T-helper 2 cell treated with Interferon-gamma antibody and Interleukin-4, amounts not matched to agents 100 ng/mL and 5 ng/mL, for 36 hours (primary cell): ENCODE measurements around the gene GLTP. TPM values are rescaled to one million over a fixed set of nuclear protein-coding genes. Genes with fewer than 3 reads are reported as not detected.
"Not testable (repeated sequence)": the region's sequence is repeated elsewhere in the genome, so short reads cannot be mapped to it uniquely, and the experiment has no call there.

ENCODE experiments used
- intact Hi-C: fragments of 100-400 bp; cut with micrococcal nuclease; formaldehyde crosslinking; loops from one replicate; pipeline ENCODE4 v1.15.1; 2023
- total RNA-seq: library from RNA; stranded (reverse); gene quantifications from 2 replicates; pipeline ENCODE4 v1.2.3, GENCODE V29; 2022

The GLTP gene
- 23.9 and 24.8 TPM in 2 replicates for total RNA-seq

DNA sequence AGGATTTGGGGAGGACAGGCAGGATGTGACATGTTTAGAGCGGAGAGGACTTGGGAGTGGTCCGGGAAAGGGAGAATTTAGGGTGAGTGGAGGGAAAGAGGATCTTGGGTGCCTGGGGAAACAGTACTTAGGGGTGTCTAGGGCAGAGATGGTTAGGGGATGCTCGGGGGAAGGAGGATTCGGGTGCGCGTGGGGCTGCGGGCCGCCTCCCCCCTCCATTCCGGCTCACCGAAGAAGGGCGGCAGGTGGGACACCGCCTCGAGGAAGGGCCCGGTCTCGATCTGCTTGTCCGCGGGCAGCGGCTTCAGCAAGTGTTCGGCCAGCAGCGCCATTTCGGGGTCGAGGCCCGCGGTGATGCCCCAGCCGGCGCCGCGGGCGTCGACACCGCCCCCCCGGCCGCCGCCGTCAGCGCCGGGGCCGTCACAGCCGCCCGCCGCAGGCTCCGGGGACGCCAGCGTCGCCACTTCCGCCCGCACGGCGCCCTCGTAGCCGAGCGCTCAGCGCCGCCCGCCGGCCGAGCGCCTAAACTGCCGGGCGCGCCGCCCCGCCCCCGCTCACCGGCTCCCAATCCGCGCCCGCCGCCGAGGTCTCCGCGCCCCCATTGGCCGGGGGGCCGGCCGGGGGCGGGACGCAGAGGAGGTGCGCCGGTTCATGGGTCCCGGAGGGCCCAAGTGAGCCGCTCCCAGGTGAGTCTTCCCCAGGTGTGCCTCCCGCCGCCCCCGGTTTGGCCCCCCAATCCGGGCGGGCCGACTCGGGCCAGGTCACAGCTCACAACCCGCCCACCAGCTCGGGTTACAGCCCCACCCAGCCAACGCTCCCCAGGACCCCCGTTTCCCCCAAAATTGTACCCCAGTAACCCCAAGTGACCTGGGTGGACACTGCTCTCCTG is at the start of gene GLTP:
Gene GLTP, minus strand, starts transcription at position 499 of the 889 bp plus-strand sequence. Its CDS starts 167 bp downstream, at position 332.
- intact Hi-C loops: loop anchor here (1.0 to 2.0 kb wide), 3 partner anchors 20 to 75 kb away; partner anchors contain the start of gene TCHP

DNA sequence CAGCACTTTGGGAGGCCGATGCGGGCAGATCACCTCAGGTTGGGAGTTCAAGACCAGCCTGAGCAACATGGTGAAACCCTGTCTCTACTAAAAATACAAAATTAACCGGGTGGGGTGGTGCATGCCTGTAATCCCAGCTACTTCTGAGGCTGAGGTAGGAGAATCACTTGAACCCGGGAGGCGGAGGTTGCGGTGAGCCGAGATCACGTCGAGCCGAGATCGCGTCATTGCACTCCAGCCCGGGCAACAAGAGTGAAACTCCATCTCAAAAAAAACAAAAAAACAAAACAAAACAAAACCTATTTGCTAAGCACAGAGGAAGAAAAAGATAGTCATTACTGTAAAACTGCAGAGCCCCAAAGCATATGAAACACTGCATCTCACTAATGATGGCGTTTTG is 49.0 kb upstream of the GLTP start:
- intact Hi-C loops: not testable (repeated sequence)

GRCh38 chr12:109928058-109928656 is 47.8 kb upstream of the GLTP start:
- intact Hi-C loops: no loop called here

DNA sequence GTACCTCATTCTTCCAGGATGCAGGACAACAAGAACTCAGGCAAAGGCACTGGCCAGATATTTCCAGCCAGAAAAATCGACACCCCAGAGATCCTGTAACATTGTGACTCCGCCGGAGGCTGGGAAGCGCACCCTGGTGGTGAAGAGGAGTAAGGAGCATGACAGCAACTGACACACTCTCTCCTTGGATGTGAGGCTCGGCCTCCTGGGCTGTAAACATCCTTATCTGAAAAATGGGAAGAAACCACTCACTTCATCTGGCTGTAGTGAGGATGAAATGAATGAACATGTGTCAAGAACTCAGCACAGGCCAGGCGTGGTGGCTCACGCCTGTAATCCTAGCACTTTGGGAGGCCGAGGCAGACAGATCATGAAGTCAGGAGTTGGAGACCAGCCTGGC is 47.3 kb upstream of the GLTP start:
- intact Hi-C loops: loop anchor here (1.0 kb wide), 1 partner anchor 74 kb away; no protein-coding TSS in a partner anchor

DNA sequence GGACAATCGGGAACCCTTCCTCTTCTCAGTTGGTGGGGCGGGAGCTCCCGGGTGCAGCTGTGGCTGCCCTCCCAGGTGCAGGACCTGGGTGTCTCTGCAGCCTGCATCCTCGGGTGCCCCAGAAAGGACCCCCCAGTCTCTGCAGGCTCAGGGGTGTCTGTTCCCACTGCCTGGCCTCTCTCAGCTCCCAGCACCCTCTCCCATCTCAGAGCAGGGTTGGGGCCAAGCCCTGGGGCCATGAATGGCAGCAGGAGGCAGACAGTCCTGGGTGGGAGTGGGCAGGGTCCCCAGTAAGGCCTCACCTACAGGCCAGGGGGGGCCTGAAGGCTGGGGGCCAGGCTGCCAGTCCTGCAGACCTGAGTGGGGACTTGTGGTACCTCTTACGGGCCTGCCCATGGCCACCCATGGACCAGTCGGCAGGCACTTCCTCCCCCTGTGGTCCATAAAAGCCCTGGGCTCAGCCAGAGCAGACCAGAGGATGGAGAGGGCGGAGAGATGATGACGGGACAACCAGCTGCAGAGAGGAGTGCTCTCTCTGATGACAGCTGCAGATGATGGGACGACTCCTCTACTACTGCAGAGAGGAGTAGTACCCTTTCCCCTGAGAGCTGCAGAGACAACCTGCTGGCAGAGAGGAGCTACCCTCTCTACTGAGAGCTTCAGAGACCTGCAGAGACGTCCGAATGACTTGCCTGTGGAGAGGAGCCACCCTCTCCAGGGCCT is 46.3 kb upstream of the GLTP start:
- intact Hi-C loops: loop anchor here (1.0 kb wide), 1 partner anchor 73 kb away; no protein-coding TSS in a partner anchor

DNA sequence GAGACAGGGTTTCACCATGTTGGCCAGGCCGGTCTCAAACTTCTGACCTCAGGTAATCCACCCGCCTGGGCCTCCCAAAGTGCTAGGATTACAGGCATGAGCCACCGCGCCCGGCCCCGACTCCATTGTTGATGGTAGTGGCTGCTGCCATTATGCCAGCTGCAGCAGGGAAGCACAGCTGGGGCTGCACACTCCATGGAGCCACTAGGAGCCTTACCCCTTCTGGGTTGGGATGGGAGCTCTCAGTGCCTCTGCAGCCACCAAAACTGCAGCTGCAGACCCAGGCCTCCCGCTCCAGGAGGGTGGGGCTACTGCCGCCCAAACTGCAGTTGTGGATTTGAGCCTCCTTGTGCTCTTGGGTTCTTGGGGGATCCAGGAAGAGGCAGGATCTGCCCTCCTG is 45.7 kb upstream of the GLTP start:
- intact Hi-C loops: no loop called here

DNA sequence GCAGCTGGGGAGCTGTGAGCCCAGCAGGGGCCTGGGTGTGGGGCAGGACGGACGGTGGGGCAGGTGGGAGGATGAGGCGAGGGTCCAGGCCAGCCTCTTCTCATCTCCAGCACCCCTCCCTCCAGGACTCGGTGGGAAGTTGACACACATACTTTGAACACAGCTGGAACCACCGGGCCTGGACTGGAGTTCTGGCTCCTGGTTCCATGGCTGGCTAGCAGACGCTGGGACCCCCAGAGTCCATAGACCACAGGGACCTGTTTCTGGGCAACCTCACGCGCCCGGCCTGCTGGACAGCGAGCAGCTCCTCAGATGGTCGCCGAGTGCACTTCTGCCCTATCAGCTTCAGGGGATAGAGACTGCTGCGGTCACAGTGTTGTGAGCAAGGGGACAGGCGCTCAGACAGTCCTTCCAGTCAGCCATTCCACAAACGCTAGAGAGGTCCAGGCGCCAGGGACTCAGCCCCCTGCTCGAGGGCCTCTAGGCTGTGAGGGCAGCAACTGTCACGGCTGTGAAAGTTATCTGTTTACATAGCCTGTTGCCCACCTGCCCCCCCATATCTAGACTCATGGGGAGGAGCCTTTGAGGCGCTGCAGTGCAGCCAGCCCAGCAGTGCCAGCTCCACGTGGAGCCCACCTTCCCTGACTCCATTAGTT is 45.0 kb upstream of the GLTP start:
- intact Hi-C loops: no loop called here

DNA sequence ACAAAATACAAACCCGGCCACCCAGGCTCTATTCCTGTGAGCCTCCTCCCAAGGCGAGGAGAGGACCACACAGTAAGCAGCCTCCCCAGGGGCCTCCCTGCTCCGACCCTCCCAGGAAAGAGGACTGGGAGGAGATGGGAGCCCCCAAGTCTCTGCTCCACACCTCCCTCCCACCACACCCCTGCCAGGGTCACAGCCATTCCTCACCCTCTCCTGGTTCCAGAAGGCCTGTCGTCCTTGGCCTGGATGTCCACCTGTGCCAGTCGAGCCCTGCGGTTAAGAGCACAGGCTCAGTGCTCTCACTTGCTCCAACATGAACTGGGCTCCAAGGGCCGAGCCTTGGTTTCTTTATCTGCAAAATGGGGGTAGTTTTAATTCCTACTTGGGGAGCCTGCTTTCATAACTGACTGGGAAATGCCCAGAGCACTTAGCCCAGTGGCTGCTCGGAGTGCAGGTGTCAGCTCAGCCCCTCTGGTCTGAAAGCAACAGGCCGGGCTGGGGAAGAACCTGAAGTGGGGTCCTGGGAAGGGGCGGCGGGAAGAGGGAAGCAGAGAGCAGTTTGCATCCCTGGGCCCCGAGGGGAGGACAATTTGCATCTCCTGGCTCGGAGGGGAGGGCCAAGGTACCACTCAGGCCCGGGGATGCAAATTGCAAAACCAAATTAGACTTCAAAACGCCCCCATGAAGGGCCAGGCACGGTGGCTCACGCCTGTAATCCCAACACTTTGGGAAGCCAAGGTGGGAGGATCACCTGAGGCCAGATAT is 43.3 kb upstream of the GLTP start:
- intact Hi-C loops: no loop called here

DNA sequence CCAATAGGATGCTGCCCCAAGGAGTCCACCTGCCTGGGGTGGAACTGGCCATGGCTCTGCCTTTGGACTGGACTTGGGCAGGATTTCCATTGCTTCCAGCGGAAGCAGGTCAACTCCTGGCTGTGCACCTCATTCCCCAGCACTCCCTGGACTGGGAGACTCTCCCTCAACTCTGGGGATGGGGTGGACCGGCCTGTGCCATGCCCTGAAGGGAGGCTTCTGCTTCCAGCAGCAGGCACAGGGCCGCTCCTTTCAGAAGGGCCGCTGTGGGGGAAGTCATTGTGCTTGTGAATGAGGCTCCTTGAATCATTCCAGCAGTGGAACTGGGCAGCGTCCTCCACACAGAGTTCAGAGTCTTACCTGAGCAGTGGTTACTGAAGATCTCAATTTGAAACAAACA is 42.7 kb upstream of the GLTP start:
- intact Hi-C loops: no loop called here

- intact Hi-C loops: no loop called here
These were observed 41.6 kb upstream of the GLTP start for GRCh38 chr12:109921982-109922381.

DNA sequence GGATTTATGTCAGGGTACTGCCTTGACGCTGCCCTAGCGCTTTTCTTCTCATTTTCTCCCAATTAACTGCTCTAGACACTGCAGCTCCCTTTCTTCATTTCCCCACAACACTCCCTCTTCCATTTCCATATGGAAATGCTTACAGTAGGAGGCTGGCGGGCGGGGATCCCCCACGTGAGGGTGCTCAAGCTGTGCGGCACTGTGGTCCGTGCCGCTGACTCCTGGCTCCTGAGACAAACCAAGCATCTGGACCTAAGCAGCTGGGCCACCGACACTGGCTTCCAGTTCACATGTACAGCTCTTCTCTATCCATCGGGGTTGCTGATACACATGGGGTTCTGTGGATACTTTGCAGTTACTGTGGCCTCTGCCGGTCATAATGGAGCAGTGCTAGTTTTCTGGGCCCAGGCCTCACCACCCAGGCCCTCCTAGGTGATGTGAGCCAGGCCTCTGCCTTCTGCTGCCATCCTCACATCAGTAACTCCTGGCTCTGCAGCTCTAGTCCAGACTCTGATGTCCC is 40.0 kb upstream of the GLTP start:
- intact Hi-C loops: no loop called here

GRCh38 chr12:109919456-109919855 is 39.1 kb upstream of the GLTP start:
- intact Hi-C loops: no loop called here

DNA sequence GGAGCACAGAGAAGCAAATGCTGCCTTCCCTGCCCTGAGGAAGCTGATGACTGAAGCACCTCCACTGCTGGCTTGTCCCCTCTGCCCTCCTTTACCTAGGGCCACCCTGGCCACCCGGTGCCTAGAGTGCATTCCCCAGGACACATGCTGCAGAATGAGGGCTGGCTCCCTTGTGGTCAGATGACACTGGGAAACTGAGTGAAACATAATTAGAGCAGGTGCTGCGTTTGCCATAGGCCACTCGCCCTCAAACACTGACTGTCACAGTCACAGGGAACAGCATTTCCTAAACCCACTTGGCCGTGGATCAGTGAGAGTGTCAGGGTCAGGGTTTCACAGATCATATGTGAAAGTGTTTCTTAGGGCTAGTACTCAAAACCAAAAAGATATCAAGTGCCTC is 35.7 kb upstream of the GLTP start:
- intact Hi-C loops: no loop called here

DNA sequence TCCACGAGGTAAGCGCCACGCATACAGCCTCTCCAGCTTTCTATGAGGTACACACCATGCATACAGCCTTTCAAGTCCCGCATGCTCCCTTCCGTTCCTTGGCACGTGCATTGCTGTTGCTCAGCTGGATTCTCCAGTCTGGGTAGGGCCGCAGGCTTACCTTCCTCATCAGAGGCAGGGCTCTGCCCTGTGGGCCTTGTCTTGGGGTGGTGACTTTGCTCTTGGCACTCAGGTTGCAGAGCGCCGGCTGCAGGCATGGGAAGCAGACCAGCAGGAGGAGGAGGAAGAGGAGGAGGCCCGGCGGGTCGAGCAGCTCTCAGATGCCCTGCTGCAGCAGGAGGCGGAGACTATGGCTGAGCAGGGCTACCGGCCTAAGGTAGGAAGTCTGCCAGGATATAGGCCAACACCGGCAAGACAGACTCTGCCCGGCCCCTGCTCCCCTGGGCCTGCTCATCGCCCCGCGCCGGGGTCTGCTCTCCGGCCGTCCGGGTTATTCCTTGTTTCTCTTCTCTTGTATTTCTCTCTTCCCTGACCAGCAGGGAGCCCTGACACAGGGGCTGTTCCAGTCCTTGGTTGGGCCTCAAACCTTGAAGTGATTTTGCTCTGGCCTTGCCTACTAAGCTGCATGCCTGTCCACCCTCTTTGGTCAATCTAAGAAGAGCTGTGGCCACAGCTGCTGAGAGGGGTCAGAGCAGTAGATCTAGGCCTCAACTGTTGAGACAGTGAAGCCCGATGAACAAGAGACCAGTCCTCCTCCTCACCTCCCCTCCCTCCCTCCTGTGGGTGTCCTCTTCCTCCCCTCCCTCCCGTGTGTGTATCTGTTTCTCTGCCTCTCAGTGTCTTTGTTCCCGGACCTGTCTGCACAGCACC is 35.1 kb upstream of the GLTP start:
- intact Hi-C loops: no loop called here

DNA sequence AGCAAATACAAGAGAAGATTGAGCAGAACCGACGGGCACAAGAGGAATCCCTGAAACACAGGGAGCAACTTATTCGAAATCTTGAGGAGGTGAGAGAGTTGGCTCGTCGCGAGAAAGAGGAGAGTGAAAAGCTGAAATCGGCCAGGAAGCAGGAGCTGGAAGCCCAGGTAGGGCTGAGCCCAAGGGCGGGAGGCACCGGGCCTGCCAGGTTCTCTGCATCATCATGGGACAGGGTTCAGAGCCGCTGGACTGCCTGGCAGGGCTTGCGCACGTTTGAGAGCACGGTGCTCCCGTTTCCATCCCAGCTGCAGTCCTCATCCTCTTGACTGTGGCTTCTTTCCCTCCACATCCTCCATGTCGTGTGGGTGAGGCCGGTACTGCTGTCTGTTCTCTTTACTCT is 34.1 kb upstream of the GLTP start:
- intact Hi-C loops: no loop called here

DNA sequence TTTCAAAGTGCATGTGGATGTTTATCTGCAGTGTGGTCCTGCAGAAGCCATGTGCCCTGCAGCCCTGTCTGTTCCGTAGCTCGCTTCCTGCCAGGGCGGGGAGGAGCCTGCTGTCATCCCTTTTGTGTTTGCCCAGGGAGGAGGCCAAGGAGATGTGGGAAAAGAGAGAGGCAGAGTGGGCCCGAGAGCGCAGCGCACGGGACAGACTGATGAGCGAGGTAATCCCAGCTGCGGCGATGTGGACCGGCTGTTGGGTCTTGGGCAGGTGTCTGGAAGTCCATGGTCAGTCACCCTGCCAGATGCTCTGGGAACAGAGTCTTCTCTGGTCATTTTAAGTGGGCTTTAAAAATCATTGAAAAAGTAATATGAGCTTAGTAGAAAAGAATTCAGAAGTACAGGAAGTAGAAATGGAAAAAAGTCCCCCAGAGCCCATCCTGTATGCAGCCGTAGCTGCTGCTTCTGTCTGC is 32.5 kb upstream of the GLTP start:
- intact Hi-C loops: no loop called here

GRCh38 chr12:109910969-109911348 is 30.6 kb upstream of the GLTP start:
- intact Hi-C loops: no loop called here

DNA sequence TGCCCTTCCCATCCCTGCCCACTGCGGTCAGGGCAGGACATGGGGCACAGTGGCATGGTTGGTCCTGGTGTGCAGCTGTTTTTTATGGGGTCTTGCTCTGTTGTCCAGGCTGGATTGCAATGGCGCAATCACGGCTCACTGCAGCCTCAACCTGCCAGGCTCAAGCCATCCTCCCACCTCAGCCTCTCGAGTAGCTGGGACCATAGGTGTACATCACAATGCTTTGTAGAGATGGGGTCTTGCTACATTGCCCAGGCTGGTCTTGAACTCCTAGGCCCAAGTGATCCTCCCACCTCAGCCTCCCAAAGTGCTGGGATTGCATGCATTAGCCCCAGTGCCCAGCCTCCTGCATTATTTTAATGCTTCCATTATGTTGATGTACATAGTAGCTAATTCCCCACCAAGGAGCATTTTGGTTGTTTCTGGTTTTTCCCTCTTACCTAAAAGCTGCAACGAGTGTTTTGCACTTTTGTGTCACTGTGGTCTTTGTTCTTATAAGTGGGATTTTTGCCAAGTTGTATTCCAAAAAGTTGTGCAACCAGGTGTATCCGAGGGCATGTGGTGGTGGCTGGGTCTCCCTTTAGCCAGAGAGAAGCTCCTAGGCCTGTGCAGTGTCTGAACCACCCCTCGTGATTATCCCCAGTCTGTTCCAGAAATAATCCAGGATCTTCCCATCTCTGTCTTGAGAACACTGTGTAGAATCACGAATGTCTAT is 30.1 kb upstream of the GLTP start:
- intact Hi-C loops: no loop called here

GRCh38 chr12:109905301-109905700 is 25.0 kb upstream of the GLTP start:
- intact Hi-C loops: no loop called here
